ENCODE measurements around the gene ZNF316. TPM values are rescaled to one million over a fixed set of nuclear protein-coding genes. Genes with fewer than 3 reads are reported as not detected.
A peak's percentile ranks its signal among the peaks of the same experiment; 100 is the strongest.

Gene ZNF316
- total and polyA plus RNA-seq, 10 of the 15 experiments (the other 5 are each of a cell fraction or from before 2014, with no cell fraction given), result 0.03 to 28.9 (median 5.7) TPM

DNA sequence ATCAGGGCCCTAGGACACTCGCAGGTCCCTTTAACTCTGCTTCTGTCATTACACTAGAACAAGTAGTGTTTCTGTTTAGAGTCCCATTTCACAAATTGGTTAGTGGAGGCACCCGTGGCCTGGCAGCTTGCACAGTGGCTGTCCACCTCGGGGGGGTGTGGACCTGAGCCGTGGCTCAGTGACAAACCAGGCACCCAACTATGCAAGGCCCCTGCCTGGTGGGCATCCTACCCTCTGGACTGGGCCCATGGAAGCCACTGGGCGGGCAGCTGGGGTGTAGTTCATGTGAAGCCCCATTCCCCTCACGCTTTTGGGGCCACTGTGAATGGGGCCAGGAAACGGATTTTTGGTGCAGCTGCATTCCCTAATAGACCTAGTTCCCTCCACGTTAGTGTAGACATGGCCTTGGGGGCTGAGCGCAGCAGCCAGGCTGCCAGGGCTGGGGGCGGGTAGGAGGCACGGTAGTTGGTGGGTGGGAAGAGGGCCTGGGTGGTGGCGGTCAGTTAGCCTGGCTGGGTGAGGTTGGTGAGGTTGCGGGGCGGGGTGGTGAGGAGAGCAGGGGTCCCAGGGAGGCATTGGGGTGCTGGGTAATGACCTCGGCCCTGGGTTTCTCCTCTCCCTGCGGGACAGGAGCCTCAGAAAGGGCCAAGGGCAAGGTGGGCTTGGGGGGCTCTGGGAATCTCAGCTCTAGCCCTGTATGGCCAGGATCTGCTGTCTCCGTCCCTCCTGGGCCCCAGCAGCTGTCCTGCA lies 18.7 kb downstream of the ZNF316 start:
- Histone ChIP-seq H3K9ac (ENCODE audit: control insufficient read depth, insufficient read depth, low read length) (no peak overlapping the region), H3K4me3 (no peak overlapping the region), H2AFZ (ENCODE audit: control insufficient read depth, low read depth, low read length) (no peak overlapping the region), H3K27ac (ENCODE audit: control insufficient read depth, insufficient read depth) (no peak overlapping the region), H3K4me2 (ENCODE audit: control insufficient read depth, insufficient read depth) (no peak overlapping the region), H3K27me3 (replicated peaks in 1 of 2; ENCODE audit: control insufficient read depth in 2 of 2, insufficient read depth in 2 of 2, low read length in 1 of 2) (no peaks in the 10 kb centered on the region), H3K36me3 (ENCODE audit: control insufficient read depth in 2 of 2, insufficient read depth in 2 of 2, low read length in 1 of 2) (peaks cover 6 to 17% of the 10 kb centered on the region in 2 experiments), H3K4me1 (ENCODE audit: control insufficient read depth, insufficient read depth, low read length) (no peaks in the 10 kb centered on the region), H3K79me2 (ENCODE audit: control insufficient read depth, insufficient read depth, low read length) (no peaks in the 10 kb centered on the region), H4K20me1 (ENCODE audit: control insufficient read depth, insufficient read depth) (no peaks in the 10 kb centered on the region), H3K9me3 (replicated peaks; ENCODE audit: control insufficient read depth, insufficient read depth, low read length) (peaks cover 7% of the 10 kb centered on the region; the same call in 2 of the 3 replicates)
- FAIRE-seq (no peak), ATAC-seq (no peak), DNase-seq (ENCODE audit: low read depth, low spot score) (no peak)
- in situ Hi-C loops (cut with MboI), result no loop called here
- WGBS (ENCODE audit: insufficient coverage, insufficient replicate concordance, low lambda C conversion rate, missing lambda C conversion rate), result 95% methylated on average over 16 of the region's 17 CpGs
- SMC1A ChIA-PET (ENCODE audit: uncharacterized antibody, unreplicated experiment), result no interaction called here
- CTCF ChIA-PET, result no interaction called here
- RAD21 ChIA-PET (ENCODE audit: unreplicated experiment), result no interaction called here
- intact Hi-C loops (cut with micrococcal nuclease; ENCODE audit: unreplicated experiment), result no loop called here
- POLR2A ChIA-PET, result no interaction called here
- TF ChIP-seq, protein P1, sequence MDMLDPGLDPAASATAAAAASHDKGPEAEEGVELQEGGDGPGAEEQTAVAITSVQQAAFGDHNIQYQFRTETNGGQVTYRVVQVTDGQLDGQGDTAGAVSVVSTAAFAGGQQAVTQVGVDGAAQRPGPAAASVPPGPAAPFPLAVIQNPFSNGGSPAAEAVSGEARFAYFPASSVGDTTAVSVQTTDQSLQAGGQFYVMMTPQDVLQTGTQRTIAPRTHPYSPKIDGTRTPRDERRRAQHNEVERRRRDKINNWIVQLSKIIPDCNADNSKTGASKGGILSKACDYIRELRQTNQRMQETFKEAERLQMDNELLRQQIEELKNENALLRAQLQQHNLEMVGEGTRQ (IDR thresholded peaks at IDR 0.05; ENCODE audit: borderline replicate concordance, low read depth, low read length), result no peak
- 0 out of 2 replicates have a peak, but pooled peaks have one; percentile 27 for TF ChIP-seq POLR2A (IDR thresholded peaks at IDR 0.05; ENCODE audit: low read depth, low read length)
- TF ChIP-seq, protein P2, sequence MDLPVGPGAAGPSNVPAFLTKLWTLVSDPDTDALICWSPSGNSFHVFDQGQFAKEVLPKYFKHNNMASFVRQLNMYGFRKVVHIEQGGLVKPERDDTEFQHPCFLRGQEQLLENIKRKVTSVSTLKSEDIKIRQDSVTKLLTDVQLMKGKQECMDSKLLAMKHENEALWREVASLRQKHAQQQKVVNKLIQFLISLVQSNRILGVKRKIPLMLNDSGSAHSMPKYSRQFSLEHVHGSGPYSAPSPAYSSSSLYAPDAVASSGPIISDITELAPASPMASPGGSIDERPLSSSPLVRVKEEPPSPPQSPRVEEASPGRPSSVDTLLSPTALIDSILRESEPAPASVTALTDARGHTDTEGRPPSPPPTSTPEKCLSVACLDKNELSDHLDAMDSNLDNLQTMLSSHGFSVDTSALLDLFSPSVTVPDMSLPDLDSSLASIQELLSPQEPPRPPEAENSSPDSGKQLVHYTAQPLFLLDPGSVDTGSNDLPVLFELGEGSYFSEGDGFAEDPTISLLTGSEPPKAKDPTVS (IDR thresholded peaks at IDR 0.05; ENCODE audit: low read depth, low read length), result no peak
- TF ChIP-seq WRNIP1 (IDR thresholded peaks at IDR 0.05; ENCODE audit: borderline replicate concordance, low read depth, low read length), result no peak
- TF ChIP-seq, protein P3, sequence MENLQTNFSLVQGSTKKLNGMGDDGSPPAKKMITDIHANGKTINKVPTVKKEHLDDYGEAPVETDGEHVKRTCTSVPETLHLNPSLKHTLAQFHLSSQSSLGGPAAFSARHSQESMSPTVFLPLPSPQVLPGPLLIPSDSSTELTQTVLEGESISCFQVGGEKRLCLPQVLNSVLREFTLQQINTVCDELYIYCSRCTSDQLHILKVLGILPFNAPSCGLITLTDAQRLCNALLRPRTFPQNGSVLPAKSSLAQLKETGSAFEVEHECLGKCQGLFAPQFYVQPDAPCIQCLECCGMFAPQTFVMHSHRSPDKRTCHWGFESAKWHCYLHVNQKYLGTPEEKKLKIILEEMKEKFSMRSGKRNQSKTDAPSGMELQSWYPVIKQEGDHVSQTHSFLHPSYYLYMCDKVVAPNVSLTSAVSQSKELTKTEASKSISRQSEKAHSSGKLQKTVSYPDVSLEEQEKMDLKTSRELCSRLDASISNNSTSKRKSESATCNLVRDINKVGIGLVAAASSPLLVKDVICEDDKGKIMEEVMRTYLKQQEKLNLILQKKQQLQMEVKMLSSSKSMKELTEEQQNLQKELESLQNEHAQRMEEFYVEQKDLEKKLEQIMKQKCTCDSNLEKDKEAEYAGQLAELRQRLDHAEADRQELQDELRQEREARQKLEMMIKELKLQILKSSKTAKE (IDR thresholded peaks at IDR 0.05; ENCODE audit: low read depth, poor library complexity, severe bottlenecking), result no peak
- no peak for TF ChIP-seq RB1 (IDR thresholded peaks at IDR 0.05; ENCODE audit: borderline replicate concordance)
- no peak for TF ChIP-seq MYB (IDR thresholded peaks at IDR 0.05; ENCODE audit: borderline replicate concordance, low read depth, low read length)
- TF ChIP-seq GABPA (IDR thresholded peaks at IDR 0.05; ENCODE audit: low read depth), result no peak
- BruUV-seq (replicated peaks), result no TSS peak
